Endothelial cell of umbilical vein (primary cell): Measurements from ENCODE around the gene HSPB2.

Experiments used
- EZH2 ChIP-seq: IDR thresholded peaks from 2 replicates; pipeline ENCODE4 v1.6.1; 2012; ENCODE audit warnings: borderline replicate concordance, low read depth, mild to moderate bottlenecking, moderate library complexity, low read length, inconsistent platforms; ENCODE audit not compliant: severe bottlenecking
- POLR2A ChIP-seq: IDR thresholded peaks from 2 replicates; pipeline ENCODE4 v1.6.1; 2012; ENCODE audit warnings: low read depth, mild to moderate bottlenecking, control low read depth, low read length
- POLR2AphosphoS5 ChIP-seq: IDR thresholded peaks from 2 replicates; pipeline ENCODE4 v1.6.1; 2012; ENCODE audit warnings: low read depth, mild to moderate bottlenecking, control low read depth, low read length, moderate library complexity; ENCODE audit not compliant: insufficient read depth
- TF ChIP-seq, protein P1 (sequence below), 2 donors: IDR thresholded peaks; 1 replicate in 1 of 2; 2 replicates in 1 of 2; pipeline ENCODE4 v1.5.1; 2011; ENCODE audit warnings: low read length in 2 of 2, mild to moderate bottlenecking in 2 of 2, moderate library complexity in 2 of 2, control low read depth in 1 of 2, inconsistent platforms in 1 of 2, low read depth in 1 of 2; ENCODE audit not compliant: insufficient read depth in 1 of 2; ENCODE audit errors: extremely low read depth in 1 of 2

DNA sequence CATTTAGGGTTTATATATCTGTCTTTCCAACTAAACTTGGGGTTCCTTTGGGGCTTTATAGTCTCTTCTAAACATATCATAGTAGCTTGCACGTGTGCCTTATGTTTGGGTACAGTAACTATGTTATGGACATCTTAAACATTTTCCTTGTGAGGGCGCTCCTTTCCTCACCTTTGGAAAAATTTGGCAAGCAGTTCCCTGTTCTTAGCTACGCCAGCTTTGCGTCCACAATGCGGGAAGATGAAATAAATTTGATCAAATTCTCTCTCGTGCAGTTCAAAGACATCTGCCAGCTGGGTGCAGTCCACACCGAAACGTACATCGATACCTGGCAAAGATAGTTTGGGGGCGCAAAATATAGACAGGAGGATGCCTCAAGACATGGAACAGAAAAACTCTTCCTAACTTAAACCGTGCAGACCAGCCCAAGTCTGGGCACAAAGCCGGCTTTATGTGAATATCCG lies 34.1 kb upstream of the HSPB2 start:
- TF ChIP-seq, protein P1, sequence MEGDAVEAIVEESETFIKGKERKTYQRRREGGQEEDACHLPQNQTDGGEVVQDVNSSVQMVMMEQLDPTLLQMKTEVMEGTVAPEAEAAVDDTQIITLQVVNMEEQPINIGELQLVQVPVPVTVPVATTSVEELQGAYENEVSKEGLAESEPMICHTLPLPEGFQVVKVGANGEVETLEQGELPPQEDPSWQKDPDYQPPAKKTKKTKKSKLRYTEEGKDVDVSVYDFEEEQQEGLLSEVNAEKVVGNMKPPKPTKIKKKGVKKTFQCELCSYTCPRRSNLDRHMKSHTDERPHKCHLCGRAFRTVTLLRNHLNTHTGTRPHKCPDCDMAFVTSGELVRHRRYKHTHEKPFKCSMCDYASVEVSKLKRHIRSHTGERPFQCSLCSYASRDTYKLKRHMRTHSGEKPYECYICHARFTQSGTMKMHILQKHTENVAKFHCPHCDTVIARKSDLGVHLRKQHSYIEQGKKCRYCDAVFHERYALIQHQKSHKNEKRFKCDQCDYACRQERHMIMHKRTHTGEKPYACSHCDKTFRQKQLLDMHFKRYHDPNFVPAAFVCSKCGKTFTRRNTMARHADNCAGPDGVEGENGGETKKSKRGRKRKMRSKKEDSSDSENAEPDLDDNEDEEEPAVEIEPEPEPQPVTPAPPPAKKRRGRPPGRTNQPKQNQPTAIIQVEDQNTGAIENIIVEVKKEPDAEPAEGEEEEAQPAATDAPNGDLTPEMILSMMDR (IDR thresholded peaks at IDR 0.05; ENCODE audit: extremely low read depth in 1 of 2, insufficient read depth in 1 of 2, low read depth in 1 of 2, low read length in 2 of 2) = no peak
- TF ChIP-seq POLR2AphosphoS5 = no peak
- no peak for TF ChIP-seq EZH2
- no peak for TF ChIP-seq POLR2A
